PFSK-1 (cell line): ENCODE data around the gene FAM209B. TPM values are rescaled to one million over a fixed set of nuclear protein-coding genes. Genes with fewer than 3 reads are reported as not detected.
"Not testable (repeated sequence)": the region's sequence is repeated elsewhere in the genome, so short reads cannot be mapped to it uniquely, and the experiment has no call there.

Experiments used
- FOXP2 ChIP-seq: optimal IDR thresholded peaks from 2 replicates; pipeline ENCODE3; 2011; ENCODE audit warnings: borderline replicate concordance, control low read depth, inconsistent platforms; ENCODE audit not compliant: insufficient read depth; ENCODE audit errors: extremely low read length, extremely low read depth
- POLR2AphosphoS5 ChIP-seq: IDR thresholded peaks from 2 replicates; pipeline ENCODE4 v1.6.1; 2012; ENCODE audit warnings: low read depth, mild to moderate bottlenecking, control low read depth, low read length, moderate library complexity
- SIN3A ChIP-seq: IDR thresholded peaks from 2 replicates; pipeline ENCODE4 v1.6.1; 2012; ENCODE audit warnings: mild to moderate bottlenecking, low read length, moderate library complexity, borderline replicate concordance; ENCODE audit not compliant: insufficient read depth
- TAF1 ChIP-seq: IDR thresholded peaks from 2 replicates; pipeline ENCODE4 v1.6.1; 2012; ENCODE audit warnings: low read length, control low read depth, borderline replicate concordance; ENCODE audit not compliant: insufficient read depth
- polyA plus RNA-seq: library from polyadenylated mRNA; unstranded; fragments of >200 nt; gene quantifications from one replicate; pipeline ENCODE4 v1.2.1, GENCODE V29; 2012; ENCODE audit warnings: low read depth, missing spikeins; ENCODE audit not compliant: insufficient read length
- TF ChIP-seq, protein P1 (sequence below), 2 experiments: IDR thresholded peaks; 2 replicates each; pipeline versions ENCODE4 v1.6.1 to v1.8.0; 2011 to 2012; ENCODE audit warnings: low read depth in 2 of 2, low read length in 2 of 2, control low read depth in 1 of 2, inconsistent platforms in 1 of 2, mild to moderate bottlenecking in 1 of 2, moderate library complexity in 1 of 2; ENCODE audit not compliant: insufficient read depth in 1 of 2

Gene FAM209B, protein sequence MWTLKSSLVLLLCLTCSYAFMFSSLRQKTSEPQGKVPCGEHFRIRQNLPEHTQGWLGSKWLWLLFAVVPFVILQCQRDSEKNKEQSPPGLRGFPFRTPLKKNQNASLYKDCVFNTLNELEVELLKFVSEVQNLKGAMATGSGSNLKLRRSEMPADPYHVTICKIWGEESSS
- polyA plus RNA-seq: not detected

DNA sequence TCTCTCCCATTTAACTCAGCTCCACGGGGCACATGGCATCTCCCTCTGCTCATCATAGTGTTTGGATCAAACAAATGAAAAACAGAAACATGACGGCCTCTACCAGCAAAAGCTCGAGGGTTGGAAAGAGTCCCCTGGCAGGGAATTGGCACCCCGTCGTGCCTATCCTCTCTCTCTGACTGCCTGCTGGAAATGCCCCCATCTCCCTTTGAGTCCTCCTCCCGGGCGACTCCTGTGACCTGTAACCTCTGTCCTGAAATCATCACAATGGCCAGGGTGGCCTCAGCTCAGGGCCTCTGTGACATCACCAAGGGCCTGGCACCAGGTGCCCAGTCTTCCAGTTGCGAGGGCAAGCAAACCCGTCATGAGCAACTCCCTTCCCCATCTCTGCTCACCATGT lies at the start of gene FAM209B:
TSS of gene FAM209B (plus strand) at position 301 of the 400 bp plus-strand sequence. CDS start at position 397, 96 bp downstream.
- TF ChIP-seq FOXP2, POLR2AphosphoS5: not testable (repeated sequence)
- TF ChIP-seq, protein P1, sequence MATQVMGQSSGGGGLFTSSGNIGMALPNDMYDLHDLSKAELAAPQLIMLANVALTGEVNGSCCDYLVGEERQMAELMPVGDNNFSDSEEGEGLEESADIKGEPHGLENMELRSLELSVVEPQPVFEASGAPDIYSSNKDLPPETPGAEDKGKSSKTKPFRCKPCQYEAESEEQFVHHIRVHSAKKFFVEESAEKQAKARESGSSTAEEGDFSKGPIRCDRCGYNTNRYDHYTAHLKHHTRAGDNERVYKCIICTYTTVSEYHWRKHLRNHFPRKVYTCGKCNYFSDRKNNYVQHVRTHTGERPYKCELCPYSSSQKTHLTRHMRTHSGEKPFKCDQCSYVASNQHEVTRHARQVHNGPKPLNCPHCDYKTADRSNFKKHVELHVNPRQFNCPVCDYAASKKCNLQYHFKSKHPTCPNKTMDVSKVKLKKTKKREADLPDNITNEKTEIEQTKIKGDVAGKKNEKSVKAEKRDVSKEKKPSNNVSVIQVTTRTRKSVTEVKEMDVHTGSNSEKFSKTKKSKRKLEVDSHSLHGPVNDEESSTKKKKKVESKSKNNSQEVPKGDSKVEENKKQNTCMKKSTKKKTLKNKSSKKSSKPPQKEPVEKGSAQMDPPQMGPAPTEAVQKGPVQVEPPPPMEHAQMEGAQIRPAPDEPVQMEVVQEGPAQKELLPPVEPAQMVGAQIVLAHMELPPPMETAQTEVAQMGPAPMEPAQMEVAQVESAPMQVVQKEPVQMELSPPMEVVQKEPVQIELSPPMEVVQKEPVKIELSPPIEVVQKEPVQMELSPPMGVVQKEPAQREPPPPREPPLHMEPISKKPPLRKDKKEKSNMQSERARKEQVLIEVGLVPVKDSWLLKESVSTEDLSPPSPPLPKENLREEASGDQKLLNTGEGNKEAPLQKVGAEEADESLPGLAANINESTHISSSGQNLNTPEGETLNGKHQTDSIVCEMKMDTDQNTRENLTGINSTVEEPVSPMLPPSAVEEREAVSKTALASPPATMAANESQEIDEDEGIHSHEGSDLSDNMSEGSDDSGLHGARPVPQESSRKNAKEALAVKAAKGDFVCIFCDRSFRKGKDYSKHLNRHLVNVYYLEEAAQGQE (IDR thresholded peaks at IDR 0.05; ENCODE audit: insufficient read depth in 1 of 2, low read depth in 2 of 2, low read length in 2 of 2): not testable (repeated sequence)

DNA sequence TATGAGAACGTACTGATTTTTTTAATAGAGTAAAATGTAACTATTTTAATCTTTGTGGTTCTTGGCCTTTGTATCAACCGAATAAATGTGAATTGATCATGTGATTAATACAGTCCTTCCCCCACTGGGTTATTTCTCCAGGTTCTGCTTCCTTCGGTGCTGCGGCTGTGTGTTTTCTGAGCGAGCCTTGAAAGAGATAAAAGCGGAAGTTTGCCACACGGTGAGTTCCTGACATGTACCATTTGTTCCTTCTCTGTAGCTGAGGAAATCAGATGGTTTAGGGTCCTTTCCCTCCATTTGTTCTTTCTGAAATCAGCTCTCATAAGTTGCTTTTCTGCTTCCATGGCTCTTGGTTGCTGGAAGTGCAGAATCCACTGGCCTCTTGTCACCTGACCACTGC lies 49.1 kb upstream of the FAM209B start:
- no peak for TF ChIP-seq TAF1
- no peak for TF ChIP-seq SIN3A
- TF ChIP-seq FOXP2: no peak
- TF ChIP-seq POLR2AphosphoS5: no peak
- TF ChIP-seq, protein P1 (IDR thresholded peaks at IDR 0.05; ENCODE audit: insufficient read depth in 1 of 2, low read depth in 2 of 2, low read length in 2 of 2): no peak

DNA sequence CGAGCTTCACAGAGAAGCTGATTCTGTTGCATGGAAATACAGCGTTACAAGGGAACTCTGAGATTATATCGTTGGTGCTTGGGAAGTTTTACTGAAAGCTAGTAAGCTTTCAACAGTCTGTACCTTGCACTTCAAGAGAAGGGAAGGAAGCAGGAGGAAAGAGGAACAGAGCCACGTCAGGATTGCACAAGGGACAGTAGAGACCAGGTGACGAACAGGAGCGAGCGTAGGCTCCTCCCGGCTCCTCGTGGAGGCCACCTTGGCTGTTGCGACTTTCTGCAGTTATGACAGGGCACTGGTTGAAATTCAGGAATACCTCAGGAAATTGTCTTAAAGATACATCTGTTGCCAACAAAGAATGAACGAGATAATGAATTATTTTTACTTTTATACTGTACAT lies 45.8 kb upstream of the FAM209B start:
- TF ChIP-seq FOXP2 (no peak), SIN3A (no peak), POLR2AphosphoS5 (no peak), TAF1 (no peak)
- TF ChIP-seq, protein P1 (IDR thresholded peaks at IDR 0.05; ENCODE audit: insufficient read depth in 1 of 2, low read depth in 2 of 2, low read length in 2 of 2): no peak

DNA sequence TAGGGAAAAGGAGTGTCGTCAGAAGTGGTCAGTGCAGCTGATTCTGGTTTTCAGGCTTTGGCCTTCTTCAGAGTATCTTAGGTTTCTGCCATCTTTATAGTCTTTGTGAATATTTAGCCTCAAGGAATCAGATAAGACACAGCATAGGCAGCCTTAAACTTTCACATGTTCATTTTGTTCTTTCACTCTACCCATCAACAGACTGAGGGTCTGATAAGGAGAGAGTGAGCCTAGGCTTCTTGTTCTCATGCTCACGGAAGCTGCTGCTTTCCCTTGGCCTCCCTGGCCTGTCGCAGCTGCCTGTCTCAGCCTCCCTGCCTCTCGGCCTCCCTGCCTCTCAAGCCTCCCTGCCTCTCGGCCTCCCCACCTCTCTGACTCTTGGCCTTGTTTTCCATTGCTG lies 44.5 kb upstream of the FAM209B start:
- TF ChIP-seq SIN3A (no peak), TAF1 (no peak), FOXP2 (no peak), POLR2AphosphoS5 (no peak)

DNA sequence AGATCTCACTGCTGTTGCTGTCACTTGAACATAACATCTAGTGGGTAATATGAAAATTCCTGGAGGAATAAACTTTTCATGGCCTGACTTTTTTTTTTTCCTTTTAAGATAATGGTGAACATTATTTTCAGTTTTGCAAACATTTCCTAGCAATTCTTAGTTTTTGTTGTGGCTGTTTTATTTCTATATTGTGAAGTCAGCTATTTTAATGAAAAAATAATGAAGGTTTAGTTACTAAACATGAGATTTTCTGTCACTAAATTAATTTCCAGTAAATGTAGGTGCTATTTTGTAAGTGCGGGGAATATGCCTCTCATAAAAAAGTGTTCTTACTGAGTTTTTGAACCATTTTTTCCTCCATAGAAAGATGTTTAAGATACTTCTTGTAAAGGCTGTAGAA lies 31.9 kb upstream of the FAM209B start:
- no peak for TF ChIP-seq SIN3A
- TF ChIP-seq FOXP2: no peak
- no peak for TF ChIP-seq POLR2AphosphoS5
- TF ChIP-seq, protein P1 (IDR thresholded peaks at IDR 0.05; ENCODE audit: insufficient read depth in 1 of 2, low read depth in 2 of 2, low read length in 2 of 2): no peak
- no peak for TF ChIP-seq TAF1
